RPMI8226 (cell line): ENCODE measurements around the gene TEDC1.
"Not testable (repeated sequence)": the region's sequence is repeated elsewhere in the genome, so short reads cannot be mapped to it uniquely, and the experiment has no call there.

Experiments used
- DNase-seq: peaks from one replicate; pipeline ENCODE4 v3.0.0-alpha.2; 2015

TEDC1 gene

DNA sequence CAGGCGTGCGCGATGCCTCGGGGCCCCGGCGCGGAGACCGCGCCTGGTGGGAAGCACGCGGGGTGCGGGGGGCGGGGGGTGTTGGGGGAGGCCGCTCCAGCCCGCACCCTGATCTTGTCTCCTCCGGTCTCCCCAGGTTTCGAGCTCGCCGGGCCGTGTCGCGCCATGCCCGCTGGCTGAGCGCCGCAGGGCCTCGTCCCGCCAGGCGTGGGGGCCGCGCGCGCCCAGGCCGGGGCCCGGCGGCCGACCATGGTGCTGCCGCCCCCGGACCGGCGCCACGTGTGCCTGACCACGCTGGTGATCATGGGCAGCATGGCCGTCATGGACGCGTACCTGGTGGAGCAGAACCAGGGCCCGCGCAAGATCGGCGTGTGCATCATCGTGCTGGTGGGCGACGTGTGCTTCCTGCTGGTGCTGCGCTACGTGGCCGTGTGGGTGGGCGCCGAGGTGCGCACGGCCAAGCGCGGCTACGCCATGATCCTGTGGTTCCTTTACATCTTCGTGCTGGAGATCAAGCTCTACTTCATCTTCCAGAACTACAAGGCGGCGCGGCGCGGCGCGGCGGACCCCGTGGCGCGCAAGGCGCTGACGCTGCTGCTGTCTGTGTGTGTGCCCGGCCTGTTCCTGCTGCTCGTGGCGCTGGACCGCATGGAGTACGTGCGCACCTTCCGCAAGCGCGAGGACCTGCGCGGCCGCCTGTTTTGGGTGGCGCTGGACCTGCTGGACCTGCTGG, 37.7 kb downstream of the TEDC1 start:
- DNase-seq: no peak

DNA sequence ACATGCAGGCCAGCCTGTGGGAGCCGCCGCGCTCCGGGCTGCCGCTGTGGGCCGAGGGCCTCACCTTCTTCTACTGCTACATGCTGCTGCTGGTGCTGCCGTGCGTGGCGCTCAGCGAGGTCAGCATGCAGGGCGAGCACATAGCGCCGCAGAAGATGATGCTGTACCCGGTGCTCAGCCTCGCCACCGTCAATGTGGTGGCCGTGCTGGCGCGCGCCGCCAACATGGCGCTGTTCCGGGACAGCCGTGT, 38.2 kb downstream of the TEDC1 start:
- DNase-seq: no peak

DNA sequence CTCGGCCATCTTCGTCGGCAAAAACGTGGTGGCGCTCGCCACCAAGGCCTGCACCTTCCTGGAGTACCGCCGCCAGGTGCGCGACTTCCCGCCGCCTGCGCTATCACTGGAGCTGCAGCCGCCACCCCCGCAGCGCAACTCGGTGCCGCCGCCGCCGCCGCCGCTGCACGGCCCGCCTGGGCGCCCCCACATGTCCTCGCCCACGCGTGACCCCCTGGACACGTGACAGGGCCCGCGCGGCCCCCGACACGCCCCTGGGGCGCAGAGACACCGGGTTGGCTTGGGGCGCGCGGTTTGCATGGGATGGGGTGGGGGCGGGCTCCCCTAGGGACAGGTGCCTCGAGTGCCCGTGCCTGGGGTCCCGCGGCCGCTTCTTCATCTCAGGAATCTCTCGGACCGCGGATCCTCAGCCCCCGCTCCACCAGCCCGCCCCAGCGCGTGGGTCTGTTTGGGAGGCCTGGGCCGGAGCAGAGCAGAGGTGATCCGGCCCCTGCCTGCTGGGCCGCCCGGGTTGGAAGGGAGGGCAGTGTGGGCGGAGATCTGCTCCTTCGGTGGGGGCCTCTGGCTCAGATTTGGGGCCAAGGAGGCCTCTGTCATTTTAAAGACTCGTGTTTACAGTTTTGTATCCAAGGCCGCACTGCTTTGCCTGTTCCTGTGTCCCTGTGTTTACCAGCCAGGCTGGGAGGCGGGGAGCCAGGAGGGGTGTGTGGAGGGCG, 38.7 kb downstream of the TEDC1 start:
- DNase-seq: no peak

DNA sequence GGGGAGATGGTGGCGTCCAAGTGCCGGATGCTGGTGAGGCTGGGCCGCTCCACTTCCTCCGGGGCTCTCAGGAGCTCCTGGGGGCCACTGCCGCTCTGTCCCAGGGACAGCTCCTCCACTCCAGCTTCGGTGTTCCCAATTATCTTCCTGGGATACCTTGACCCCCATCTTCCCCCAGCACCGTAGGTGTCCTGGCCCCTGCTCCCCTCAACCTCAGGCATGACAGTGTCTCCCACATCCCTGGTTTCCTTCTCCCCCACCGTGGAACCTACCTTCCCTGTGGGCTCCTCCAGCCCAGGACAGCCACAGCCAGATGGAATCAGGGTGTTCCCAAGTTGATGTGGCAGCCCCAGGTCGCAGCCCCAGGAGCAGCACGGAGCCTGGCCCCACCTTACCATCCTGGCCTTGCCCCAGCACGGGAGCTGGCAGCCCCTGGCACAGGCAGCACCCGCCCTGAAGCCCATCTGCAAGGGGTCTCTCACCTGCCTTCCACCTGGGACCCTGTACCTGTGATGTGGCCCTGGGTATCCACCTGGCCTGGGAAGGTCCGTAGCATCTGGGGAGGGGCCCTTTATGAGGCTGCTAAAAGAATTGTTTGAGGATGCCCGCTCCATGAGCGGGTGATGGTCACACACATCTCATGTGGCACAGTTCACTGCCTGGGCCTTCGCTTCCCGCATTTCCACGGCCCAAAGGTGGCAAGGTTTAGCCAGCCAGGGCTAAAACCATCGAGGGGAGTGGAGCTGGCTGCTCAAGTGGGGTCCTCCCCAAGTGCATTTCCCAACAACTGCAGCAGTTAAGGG, 39.4 kb downstream of the TEDC1 start:
- no peak for DNase-seq

DNA sequence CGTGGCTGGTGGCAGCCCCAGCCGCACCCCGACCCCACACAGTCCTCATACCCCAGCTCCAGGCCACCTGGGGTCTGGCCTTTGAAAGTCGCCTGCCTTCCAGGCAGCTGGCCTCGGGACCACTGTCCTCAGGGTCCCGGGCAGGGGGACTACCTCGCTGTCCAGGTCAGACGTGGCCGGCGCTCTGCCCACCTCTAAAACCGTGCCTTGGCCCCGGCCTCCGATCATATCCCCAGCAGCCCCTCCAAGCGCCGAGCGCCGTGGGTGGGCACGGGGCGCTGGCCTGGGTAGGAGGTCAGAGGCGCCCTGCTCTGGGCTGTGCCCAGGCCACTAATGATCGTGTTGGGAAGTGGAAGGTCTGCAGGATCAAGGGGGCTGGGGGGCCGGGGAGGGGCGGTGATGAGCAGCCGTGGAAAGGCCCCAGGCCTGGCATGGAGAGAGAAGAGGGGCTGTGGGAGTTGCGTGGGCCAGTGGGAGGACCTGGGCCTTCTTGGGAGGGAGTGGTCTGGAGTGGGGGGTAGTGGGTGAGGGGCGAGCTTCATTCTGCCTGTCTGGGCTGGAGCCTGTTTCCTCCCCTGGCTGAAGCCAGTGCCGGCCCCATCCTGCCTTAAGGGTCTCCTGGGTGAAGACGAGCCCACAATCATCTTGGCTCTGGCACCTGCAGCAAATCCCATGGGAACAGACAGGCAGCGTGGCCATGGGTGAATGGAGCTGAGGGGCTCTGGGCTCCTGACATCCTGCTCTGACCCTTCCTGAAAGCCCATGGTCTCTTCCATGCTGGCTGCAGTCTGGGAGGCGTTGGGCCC, 40.2 kb downstream of the TEDC1 start:
- no peak for DNase-seq

DNA sequence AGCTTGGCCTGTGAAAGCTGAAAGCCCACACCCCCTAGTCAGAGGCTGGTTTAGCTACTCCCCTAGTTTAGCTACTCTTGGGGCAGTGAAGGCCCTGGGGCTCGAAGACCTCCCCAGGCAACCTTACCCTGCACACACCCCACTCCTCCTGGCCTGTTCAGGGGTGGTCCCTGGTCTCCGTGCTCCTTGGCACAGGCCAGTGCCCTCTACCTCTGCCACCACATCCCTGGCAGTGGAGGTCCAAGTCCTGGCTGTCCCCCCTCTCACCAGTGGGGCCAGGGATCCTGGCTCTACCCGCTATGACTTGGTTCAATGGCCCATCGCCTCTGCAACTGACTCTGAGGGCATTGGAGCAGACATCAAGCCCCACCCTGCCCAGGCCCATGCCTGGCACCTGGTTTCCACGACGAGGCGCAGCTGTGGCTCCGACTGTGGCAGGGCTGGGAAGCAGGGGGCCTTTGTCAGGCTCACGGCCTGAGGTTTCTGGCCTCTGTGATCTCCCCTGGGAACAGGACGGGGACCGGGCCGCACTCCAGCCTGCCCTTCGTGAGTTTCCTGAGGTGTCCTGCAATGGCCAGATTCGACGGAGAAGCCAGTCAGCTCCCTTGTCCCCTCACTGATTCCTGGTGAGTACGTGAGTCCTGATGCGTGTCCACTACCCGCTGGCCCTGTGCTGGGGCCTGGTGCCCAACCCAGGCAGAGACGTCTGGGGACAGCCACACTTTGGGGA, 41.0 kb downstream of the TEDC1 start:
- DNase-seq: no peak

DNA sequence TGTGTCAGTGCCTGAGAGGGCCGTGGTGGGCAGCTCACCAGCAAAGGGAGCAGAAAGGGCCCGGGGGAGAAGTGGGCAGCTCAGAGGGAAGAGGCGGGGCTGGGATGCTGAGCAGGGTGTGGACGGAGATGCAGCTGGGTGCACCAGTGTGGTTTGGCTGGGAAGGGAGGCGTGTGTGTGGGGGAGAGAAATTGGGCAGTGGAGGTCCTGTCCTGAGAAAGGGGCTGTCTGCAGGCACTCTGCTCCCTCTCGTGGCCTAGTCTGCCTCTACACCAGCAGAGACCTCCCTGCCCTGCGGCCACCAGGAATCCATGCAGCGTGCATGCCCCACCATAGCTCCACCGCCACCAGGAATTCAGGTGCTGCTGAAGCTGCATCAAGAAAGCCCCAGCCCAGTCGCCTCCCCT, 41.7 kb downstream of the TEDC1 start:
- DNase-seq: peak; percentile 55

DNA sequence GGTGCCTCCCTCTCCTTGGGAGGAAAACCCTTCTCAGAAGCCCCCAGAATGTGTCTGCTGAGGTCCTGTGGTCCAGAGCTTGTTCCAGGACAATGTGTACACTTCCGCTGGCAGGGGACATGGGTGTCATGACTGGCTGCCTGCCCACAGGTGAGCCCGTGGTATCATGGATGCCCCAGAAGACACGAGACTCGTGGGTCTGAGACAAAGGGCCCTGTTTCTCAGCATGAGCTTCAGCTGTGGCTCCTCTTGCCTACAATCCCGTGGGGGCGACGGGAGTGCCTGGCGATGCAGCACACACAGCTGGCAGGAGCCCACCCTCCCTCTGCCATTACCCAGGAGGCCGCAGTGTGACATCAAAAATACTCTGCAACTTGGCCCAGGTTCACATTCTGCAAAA, 42.3 kb downstream of the TEDC1 start:
- DNase-seq: no peak

DNA sequence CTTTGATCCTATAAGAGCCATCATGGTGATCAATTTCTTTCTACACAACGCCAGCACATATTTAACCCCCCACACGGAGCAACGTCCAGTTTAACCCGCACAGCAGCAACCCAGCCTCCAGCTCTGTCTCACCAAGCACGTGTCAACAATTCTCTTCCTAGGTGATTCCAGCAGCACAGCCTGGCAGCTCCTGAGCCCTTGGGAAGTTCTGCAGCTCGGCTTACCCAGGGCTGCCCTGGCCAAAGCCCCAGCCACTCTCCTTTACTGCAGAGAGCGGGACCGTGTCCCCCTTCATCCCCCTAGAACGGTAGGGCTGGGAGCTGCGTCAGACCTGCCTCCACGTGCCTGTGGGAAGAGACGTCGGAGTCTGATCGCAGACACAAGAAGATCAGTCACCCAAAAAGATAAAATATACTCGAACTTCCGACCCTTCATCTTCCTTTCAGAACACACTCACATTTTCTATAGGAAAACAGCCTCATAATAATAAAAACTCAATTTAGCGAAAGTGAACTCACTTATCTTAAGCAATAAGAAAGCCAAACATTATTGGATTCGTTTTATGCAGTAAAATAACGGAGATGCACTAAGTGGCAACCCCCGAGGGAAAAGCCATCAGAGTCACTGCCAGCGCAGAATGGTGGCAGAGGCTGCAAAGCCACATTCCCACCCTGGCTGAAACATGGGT, 42.9 kb downstream of the TEDC1 start:
- no peak for DNase-seq

DNA sequence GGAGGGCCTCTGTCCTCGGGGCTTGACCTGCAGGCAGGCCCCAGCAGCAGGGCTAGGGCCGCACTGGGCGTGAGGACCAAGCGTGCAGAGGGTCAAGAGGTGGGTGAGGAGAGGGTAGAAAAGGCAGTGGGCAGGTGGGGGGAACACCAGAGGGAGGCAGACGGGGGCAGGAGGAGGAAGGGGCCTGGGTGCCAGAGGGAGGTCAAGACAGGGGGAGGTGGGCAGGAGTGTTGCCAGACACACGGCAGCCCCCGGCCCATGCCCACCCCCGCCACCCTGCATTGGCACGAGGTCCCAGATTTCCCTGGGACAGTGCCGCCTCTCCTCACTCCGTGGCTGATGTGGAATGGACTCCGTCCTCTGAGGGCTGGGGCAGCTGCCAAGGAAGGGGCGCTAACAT, 43.5 kb downstream of the TEDC1 start:
- DNase-seq: no peak

DNA sequence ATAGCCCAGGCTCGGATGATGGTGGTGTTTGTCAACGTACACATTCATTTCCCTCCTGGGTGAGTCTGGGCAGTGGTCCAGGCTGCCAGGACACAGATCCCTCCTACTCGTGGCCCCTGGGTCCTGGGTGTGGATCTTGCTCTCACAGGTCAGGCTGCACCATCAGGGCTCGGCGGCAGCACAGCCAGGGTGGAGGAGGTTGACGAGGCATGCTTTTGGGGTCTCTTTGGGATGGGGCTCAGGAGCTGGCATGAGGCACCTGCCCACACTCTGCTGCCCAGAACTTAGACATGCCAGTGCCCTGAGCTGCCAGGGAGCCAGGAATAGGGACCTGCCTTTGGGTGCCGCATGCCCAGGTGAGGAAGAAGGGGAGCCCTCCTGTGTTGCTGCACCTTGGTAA, 45.0 kb downstream of the TEDC1 start:
- no peak for DNase-seq

DNA sequence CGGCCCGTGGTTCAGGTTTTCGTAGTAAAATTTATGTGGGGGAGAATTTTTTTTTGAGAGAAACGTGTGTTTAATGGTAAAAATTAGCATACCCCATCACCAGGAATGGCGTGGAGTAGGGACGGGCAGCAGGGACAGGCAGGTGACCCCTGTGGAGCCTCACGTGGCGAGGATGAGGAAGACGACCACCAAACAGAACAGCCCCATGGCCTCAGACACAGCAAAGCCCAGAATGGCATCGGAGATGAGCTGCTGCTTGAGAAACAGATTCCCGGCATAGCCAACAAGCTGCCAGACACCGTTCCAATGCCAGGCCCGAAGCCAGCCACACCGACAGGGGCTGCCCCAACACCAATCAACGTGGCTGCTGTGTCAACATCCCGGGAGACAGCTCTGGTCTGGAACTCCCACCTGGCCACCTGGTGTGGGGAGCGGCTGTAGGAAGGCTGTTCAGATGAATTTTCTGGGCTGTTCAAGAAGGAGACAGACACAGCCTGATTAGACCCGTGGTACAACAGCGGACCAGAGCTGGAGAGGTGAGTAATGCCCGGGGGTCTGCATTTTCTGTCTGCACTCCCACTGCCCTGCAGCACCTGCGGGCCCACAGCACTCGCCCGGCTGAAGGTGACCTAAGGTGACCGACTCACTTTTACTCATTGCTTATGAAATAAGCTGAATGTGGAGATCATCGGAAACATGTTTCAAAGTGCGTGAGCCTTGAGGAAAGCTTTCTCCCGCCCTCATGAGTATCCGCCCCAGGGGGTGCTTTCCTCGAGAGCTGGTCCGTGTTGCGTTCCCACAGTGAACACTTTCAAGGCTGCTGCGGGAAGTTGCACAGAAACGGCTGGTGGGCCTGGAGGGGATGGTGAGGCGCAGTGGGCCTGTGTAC, 45.9 kb downstream of the TEDC1 start:
- DNase-seq: no peak

DNA sequence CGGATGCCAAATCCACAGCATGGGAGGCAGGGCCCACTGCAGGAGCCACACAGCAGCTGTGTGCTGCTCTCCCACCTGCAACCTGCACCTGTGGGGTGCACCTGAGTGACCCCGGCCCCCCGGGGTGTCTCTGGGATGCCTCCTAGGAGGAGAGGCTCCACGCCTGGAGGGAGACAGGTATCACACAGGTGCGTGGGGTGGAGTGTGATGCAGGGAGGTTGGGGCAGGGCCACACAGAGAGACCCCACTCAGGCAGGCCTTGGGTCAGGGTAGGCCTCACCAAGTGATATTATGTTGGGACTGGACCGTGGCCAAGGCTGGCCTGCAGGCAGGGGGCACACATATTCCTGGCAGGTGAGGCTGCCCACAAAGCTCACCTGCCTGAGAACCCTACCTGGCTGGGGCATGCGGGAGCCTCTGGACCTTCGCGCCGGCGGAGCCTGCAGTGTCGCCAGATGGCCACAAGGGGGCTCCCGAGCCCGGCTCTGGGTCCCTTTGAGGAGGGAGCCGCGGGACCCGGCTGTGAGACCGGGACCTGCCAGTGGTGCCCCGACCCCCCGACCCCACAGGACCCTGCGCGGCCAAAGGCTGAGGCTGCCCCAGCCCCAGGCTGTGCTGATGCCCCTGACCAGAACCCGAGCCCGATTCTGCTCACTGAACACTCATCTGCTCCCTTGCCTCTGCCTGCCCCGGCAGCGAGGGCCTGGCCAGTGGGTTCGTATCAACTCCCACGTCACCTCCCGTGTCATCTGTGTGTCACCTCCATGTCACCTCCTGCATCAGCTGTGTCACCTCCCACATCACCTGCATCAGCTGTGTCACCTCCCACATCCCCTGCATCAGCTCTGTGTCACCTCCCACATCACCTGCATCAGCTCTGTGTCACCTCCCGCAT, 46.8 kb downstream of the TEDC1 start:
- DNase-seq: peak; percentile 60

DNA sequence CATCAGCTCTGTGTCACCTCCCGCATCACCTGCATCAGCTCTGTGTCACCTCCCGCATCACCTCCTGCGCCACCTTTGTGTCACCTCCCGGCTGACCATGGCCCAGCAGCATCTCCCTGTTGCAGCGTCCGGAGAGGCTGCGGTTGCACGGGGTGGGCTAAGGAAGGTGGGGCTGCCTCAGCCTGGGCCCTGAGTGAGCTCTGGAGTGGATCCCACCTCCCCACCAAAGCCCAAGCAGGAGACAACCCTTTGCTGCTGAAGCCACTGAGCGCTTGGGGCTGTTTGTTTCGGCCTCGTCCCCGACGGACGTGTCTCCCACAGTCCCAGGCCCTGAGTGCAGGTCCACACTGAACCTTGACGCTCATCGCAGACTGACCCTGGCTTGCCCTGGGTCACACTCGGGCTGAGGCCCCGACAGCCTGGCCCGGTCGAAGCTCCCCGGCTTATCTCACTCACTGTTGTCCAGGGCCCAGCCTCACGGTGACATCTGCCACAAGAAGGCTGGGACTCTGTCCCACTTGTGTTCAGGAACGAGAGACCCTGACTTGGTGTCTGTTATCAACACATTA, 47.5 kb downstream of the TEDC1 start:
- no peak for DNase-seq

DNA sequence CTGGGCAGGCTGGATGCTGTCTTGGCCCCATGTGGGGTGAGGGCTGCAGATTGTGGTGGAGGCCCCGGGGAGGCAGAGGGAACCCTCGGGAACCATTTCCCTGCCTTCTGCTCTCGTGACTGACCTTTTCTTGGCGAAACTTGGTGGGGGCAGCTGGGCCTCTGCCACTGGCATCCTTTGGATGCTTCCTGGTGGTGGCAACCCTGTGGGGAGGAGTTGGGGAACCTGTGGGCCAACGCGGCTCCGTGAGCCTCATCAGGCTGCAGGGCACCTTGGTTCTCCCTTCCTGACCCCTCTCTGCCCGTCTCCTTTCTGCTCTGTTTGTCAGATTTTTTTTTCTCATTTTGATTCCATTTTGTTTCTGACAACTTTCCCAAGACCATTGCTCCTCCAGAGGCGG, 49.8 kb downstream of the TEDC1 start:
- DNase-seq: no peak

DNA sequence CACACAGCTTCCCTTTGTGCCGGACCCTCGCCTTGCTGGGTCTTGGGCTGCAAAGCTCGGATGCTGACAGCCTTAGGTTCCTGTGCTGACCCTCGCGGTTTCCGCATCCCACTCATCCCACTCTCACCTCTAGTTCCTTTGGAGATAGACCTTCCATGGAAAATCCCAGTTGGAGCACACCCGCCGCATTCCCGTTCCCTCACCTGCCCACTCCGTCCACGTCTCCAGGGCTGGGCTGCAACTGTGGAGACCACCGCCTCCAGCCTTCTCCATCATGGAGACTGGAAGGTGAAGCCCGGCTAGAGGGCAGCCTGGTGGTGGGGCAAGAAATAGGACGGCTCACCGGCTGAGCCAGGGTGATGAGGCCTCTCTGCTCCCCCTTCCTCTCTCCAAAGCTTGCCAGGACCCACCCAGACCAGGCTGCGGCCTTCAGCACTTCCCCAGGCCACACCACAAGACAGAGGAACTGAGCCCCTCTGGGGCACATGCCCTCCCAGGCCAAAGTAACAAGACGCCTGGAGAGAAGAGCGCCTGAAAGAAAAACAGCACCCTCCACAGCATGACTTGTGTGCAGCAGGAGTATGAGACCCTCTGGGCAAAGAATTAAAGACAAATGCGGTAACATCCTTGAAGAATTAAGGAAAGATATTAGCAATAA, 50.3 kb downstream of the TEDC1 start:
- no peak for DNase-seq

DNA sequence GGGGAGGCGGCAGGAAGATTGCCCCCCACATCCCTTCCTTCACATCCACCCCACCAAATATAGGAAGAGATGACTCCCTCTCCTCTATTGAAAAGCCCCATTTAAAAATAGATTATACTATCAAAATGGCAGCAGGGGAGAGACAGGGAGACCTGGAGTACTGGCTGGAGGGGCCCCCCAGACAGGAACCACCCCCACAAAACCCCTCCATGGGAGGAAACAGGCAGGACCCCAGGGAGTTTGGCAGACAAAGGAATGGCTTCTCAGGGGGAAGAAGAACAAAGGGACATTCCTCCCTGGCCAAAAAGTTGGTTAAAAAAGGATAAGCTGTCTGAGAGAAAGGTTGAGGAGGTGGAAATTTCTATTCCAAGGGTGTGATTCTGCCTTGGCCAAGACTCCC, 54.6 kb downstream of the TEDC1 start:
- not testable (repeated sequence) for DNase-seq

DNA sequence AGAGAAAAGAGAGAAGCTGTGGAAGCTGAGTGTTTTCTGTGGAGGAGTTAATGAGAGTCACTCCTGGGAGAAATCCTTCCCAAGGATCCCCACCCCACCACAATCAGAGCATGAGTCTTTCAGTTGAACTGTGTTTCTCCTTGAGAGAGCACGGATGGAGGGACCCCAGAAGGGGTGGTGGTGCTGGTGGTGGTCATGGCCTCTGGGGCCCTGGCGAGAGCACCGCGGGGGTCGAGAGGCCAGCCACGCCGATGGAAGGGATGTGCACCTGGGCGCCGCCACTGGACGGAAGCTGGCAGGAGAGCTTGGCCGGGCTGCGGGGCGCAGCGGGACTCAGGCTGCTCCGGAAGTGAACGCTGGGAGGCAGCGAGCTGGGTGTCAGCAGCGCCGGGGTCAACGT, 55.4 kb downstream of the TEDC1 start:
- not testable (repeated sequence) for DNase-seq

DNA sequence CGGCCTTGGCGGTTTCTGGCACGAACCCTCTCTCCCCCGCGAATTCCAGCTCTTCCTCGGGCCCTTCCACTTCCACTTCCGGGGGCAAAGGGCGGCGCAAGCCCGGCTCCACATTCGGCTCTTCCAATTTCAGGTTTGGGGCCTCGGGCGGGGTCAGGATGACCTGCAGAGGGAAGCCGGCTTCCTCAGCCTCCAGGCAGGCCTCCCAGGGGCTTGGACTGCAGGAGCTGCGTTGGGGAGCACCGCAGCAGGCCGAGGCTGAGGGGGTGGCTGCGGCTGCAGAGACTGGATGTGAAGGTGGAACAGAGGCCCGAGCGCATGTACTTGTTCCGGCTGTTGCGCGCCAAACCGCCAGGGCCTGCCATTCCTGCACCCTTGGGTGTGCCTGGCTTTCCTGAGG, 56.0 kb downstream of the TEDC1 start:
- not testable (repeated sequence) for DNase-seq
